IMR-90 (cell line): Measurements from ENCODE around the gene CSTB. TPM values are rescaled to one million over a fixed set of nuclear protein-coding genes. Genes with fewer than 3 reads are reported as not detected.

Experiments used
- ATAC-seq: fragments of 200-7000 bp; cut with Tn5 transposase; 2 replicates; pipeline ENCODE4 v1.9.1; 2020; ENCODE audit warnings: low read depth, mild to moderate bottlenecking, moderate library complexity
- BruUV-seq: library from RNA; stranded (reverse); fragments of 400-500 nt; replicated peaks from 2 replicates; lab custom pipeline; 2021; lab: Mats Ljungman, UMichigan
- CTCF ChIA-PET: fragments of 300-600 bp; formaldehyde crosslinking; extraction: SDS; loops from one replicate; lab custom pipeline; 2021; ENCODE audit warnings: antibody characterized with exemption; lab: Yijun Ruan, JAX
- POLR2A ChIA-PET: fragments of 300-600 bp; sonication (Branson Sonifier 250); formaldehyde crosslinking; loops from one replicate; lab custom pipeline; 2022; ENCODE audit warnings: antibody characterized with exemption; ENCODE audit not compliant: unreplicated experiment; lab: Charles Lee
- DNase-seq: peaks from one replicate; pipeline ENCODE4 v3.0.0; 2013
- H2AFZ ChIP-seq: replicated peaks from 2 replicates; pipeline ENCODE3; 2013; ENCODE audit warnings: low read length, mild to moderate bottlenecking; ENCODE audit not compliant: poor library complexity
- H2AK5ac ChIP-seq: 2 replicates; pipeline ENCODE4 v1.6.1; 2013; ENCODE audit warnings: low read depth, low read length, inconsistent platforms
- H2AK9ac ChIP-seq: replicated peaks from 2 replicates; pipeline ENCODE3; 2013; ENCODE audit warnings: mild to moderate bottlenecking, low read depth, low read length, moderate library complexity; ENCODE audit not compliant: poor library complexity
- H2BK120ac ChIP-seq: 2 replicates; pipeline ENCODE4 v1.6.1; 2013; ENCODE audit warnings: low read depth, low read length, inconsistent platforms
- H2BK15ac ChIP-seq: 3 replicates; pipeline ENCODE4 v1.6.1; 2013; ENCODE audit warnings: low read depth, low read length, inconsistent platforms
- H2BK20ac ChIP-seq: 2 replicates; pipeline ENCODE4 v1.6.1; 2013; ENCODE audit warnings: low read depth, mild to moderate bottlenecking, inconsistent platforms, low read length, moderate library complexity
- H2BK5ac ChIP-seq: 2 replicates; pipeline ENCODE4 v1.6.1; 2013; ENCODE audit warnings: mild to moderate bottlenecking, low read depth, low read length, inconsistent platforms; ENCODE audit not compliant: poor library complexity, severe bottlenecking
- H3K14ac ChIP-seq: replicated peaks from 2 replicates; pipeline ENCODE4 v1.6.1; 2013; ENCODE audit warnings: low read depth, low read length, inconsistent platforms
- H3K18ac ChIP-seq: 2 replicates; pipeline ENCODE4 v1.6.1; 2013; ENCODE audit warnings: low read depth, low read length, control low read depth
- H3K23ac ChIP-seq: 2 replicates; pipeline ENCODE4 v1.6.1; 2013; ENCODE audit warnings: low read depth, low read length, inconsistent platforms
- H3K27ac ChIP-seq: 2 replicates; pipeline ENCODE4 v1.5.1; 2013; ENCODE audit warnings: mild to moderate bottlenecking, control low read depth, low read length; ENCODE audit not compliant: insufficient read depth
- H3K27me3 ChIP-seq: 2 replicates; pipeline ENCODE4 v1.6.1; 2013; ENCODE audit warnings: low read length; ENCODE audit not compliant: control insufficient read depth, insufficient read depth
- H3K36me3 ChIP-seq: 2 replicates; pipeline ENCODE4 v1.6.1; 2013; ENCODE audit warnings: low read length, mixed read lengths; ENCODE audit not compliant: control insufficient read depth, insufficient read depth
- H3K4ac ChIP-seq: 2 replicates; pipeline ENCODE4 v1.6.1; 2013; ENCODE audit warnings: low read depth, low read length, inconsistent platforms
- H3K4me1 ChIP-seq: 2 replicates; pipeline ENCODE4 v1.6.1; 2013; ENCODE audit warnings: low read length, mixed read lengths; ENCODE audit not compliant: control insufficient read depth, insufficient read depth
- H3K4me2 ChIP-seq: 2 replicates; pipeline ENCODE4 v1.6.1; 2013; ENCODE audit warnings: low read depth, mild to moderate bottlenecking, control low read depth, low read length, moderate library complexity
- H3K4me3 ChIP-seq: 2 replicates; pipeline ENCODE4 v1.5.1; 2013; ENCODE audit warnings: low read depth, mild to moderate bottlenecking, control low read depth, low read length, moderate library complexity; ENCODE audit not compliant: insufficient read depth
- H3K56ac ChIP-seq: 2 replicates; pipeline ENCODE4 v1.6.1; 2013; ENCODE audit warnings: low read length, inconsistent platforms; ENCODE audit not compliant: insufficient read depth; ENCODE audit errors: extremely low read depth
- H3K79me1 ChIP-seq, 2 experiments: 2 replicates each; pipeline ENCODE4 v1.6.1; 2013; ENCODE audit warnings: low read length in 2 of 2, inconsistent platforms in 1 of 2, low read depth in 1 of 2
- H3K9ac ChIP-seq: 2 replicates; pipeline ENCODE4 v1.6.1; 2013; ENCODE audit warnings: low read depth, low read length, control low read depth
- H3K9me1 ChIP-seq: 2 replicates; pipeline ENCODE4 v1.6.1; 2013; ENCODE audit warnings: low read length, inconsistent platforms; ENCODE audit not compliant: insufficient read depth
- H3K9me3 ChIP-seq: 2 replicates; pipeline ENCODE4 v1.6.1; 2013; ENCODE audit warnings: low read length; ENCODE audit not compliant: control insufficient read depth, insufficient read depth
- H4K20me1 ChIP-seq: 2 replicates; pipeline ENCODE4 v1.6.1; 2013; ENCODE audit warnings: low read length, inconsistent platforms; ENCODE audit not compliant: insufficient read depth
- H4K5ac ChIP-seq: 2 replicates; pipeline ENCODE4 v1.6.1; 2013; ENCODE audit warnings: mild to moderate bottlenecking, low read depth, low read length, control low read depth
- H4K8ac ChIP-seq, 2 experiments: 2 replicates each; pipeline ENCODE4 v1.6.1; 2013; ENCODE audit warnings: low read depth in 2 of 2, low read length in 2 of 2, control low read depth in 1 of 2, inconsistent platforms in 1 of 2
- H4K91ac ChIP-seq: 2 replicates; pipeline ENCODE4 v1.6.1; 2013; ENCODE audit warnings: low read depth, low read length, inconsistent platforms; ENCODE audit not compliant: insufficient read depth
- BHLHE40 ChIP-seq: fragments of 150-350 bp; IDR thresholded peaks from 2 replicates; pipeline ENCODE4 v1.6.1; 2016; ENCODE audit warnings: mild to moderate bottlenecking, low read depth, low read length
- CEBPB ChIP-seq: IDR thresholded peaks from 2 replicates; pipeline ENCODE4 v1.6.1; 2012; ENCODE audit warnings: low read depth, low read length, improper control_type of control experiment
- CHD1 ChIP-seq: IDR thresholded peaks from 2 replicates; pipeline ENCODE4 v1.6.1; 2012; ENCODE audit warnings: low read depth, low read length, improper control_type of control experiment
- CTCF ChIP-seq: conservative IDR thresholded peaks from 2 replicates; pipeline ENCODE4 v1.5.1; 2012; ENCODE audit warnings: mild to moderate bottlenecking, low read depth, low read length, improper control_type of control experiment
- FOS ChIP-seq: fragments of 150-350 bp; IDR thresholded peaks from 2 replicates; pipeline ENCODE4 v1.6.1; 2016; ENCODE audit warnings: low read depth, low read length
- MAFK ChIP-seq: IDR thresholded peaks from 2 replicates; pipeline ENCODE4 v1.6.1; 2012; ENCODE audit warnings: low read depth, low read length, improper control_type of control experiment
- MAZ ChIP-seq: IDR thresholded peaks from 2 replicates; pipeline ENCODE4 v1.6.1; 2012; ENCODE audit warnings: low read depth, mild to moderate bottlenecking, low read length, improper control_type of control experiment, moderate library complexity, borderline replicate concordance
- MXI1 ChIP-seq: IDR thresholded peaks from 2 replicates; pipeline ENCODE4 v1.6.1; 2012; ENCODE audit warnings: low read depth, mild to moderate bottlenecking, low read length, moderate library complexity, borderline replicate concordance
- NFE2L2 ChIP-seq: fragments of 150-350 bp; IDR thresholded peaks from 2 replicates; pipeline ENCODE4 v1.6.1; 2016; ENCODE audit warnings: low read depth, mild to moderate bottlenecking, low read length
- POLR2A ChIP-seq: IDR thresholded peaks from 2 replicates; pipeline ENCODE4 v1.6.1; 2012; ENCODE audit warnings: mild to moderate bottlenecking, low read depth, low read length
- RAD21 ChIP-seq: IDR thresholded peaks from 2 replicates; pipeline ENCODE4 v1.6.1; 2012; ENCODE audit warnings: low read length, improper control_type of control experiment
- RCOR1 ChIP-seq: IDR thresholded peaks from 2 replicates; pipeline ENCODE4 v1.6.1; 2012; ENCODE audit warnings: mild to moderate bottlenecking, low read length, improper control_type of control experiment; ENCODE audit not compliant: insufficient replicate concordance
- RFX5 ChIP-seq: IDR thresholded peaks from 2 replicates; pipeline ENCODE4 v1.8.0; 2012; ENCODE audit warnings: low read depth, mild to moderate bottlenecking, low read length, moderate library complexity
- SMC3 ChIP-seq: fragments of 150-350 bp; IDR thresholded peaks from 2 replicates; pipeline ENCODE4 v1.6.1; 2016; ENCODE audit warnings: low read depth, mild to moderate bottlenecking, antibody characterized with exemption, low read length, moderate library complexity
- WGBS, 2 experiments: methylation state at CpG; one replicate each; pipeline versions ENCODE4 v1.1.5 to v1.1.7; 2013; ENCODE audit warnings: missing lambda C conversion rate in 2 of 2; ENCODE audit not compliant: insufficient read length in 1 of 2; ENCODE audit errors: extremely low coverage in 2 of 2; 5-methylcytosine and 5-hydroxymethylcytosine counted together
- dilution Hi-C: fragments of 300-500 bp; cut with HindIII; formaldehyde crosslinking; loops from one replicate; pipeline ENCODE4 v1.14.3; 2018; ENCODE audit warnings: low sequenced_read_pairs; ENCODE audit not compliant: unreplicated experiment
- in situ Hi-C: fragments of 300-500 bp; cut with MboI; formaldehyde crosslinking; loops from 3 replicates; pipeline ENCODE4 v1.14.3; 2019; ENCODE audit warnings: low sequenced_read_pairs, inconsistent platforms, mixed read lengths
- intact Hi-C: fragments of 100-400 bp; cut with micrococcal nuclease; formaldehyde crosslinking; loops from 2 replicates; pipeline ENCODE4 v1.10.0; 2022
- polyA plus RNA-seq, 3 experiments: library from polyadenylated mRNA; depleted of rRNA; stranded (reverse); fragments of >200 nt; gene quantifications; 2 replicates each; pipeline ENCODE4 v1.2.3, GENCODE V29; 2012; ENCODE audit warnings: low replicate concordance in 1 of 3
- total RNA-seq: library from RNA; depleted of rRNA; stranded (reverse); fragments of >200 nt; gene quantifications from 2 replicates; pipeline ENCODE4 v1.2.3, GENCODE V29; 2012
- TF ChIP-seq, protein P1 (sequence below): fragments of 150-350 bp; IDR thresholded peaks from 2 replicates; pipeline ENCODE4 v1.6.1; 2016; ENCODE audit warnings: low read depth, mild to moderate bottlenecking, low read length, moderate library complexity, borderline replicate concordance
- TF ChIP-seq, protein P2 (sequence below): fragments of 150-350 bp; IDR thresholded peaks from 2 replicates; pipeline ENCODE4 v1.6.1; 2017; ENCODE audit warnings: mild to moderate bottlenecking, antibody characterized with exemption, low read length, low read depth

The CSTB gene
- total and polyA plus RNA-seq, 2 of the 4 experiments (the other 2 are of a cell fraction) = 6.1 to 71.7 TPM

- POLR2A ChIA-PET = no interaction called here
- no peak overlapping the region for H3K56ac ChIP-seq
- H4K8ac ChIP-seq = no peak overlapping the region
- H3K18ac ChIP-seq = no peak overlapping the region
- H2AK5ac ChIP-seq = no peak overlapping the region
- no peak overlapping the region for H2AFZ ChIP-seq
- no peak overlapping the region for H2BK15ac ChIP-seq
- no peak overlapping the region for H4K5ac ChIP-seq
- no peak overlapping the region for H2BK20ac ChIP-seq
- H2BK120ac ChIP-seq = no peak overlapping the region
- no peak overlapping the region for H4K91ac ChIP-seq
- ATAC-seq (no peak), DNase-seq (no peak)
- H3K14ac ChIP-seq = no peak overlapping the region
- no peak overlapping the region for H3K4me3 ChIP-seq
- H3K79me1 ChIP-seq = no peaks in the 10 kb centered on the region
- no peak overlapping the region for H2BK5ac ChIP-seq
- intact Hi-C loops = no loop called here
- no peak overlapping the region for H3K4ac ChIP-seq
- H3K36me3 ChIP-seq = peaks cover 60% of the 10 kb centered on the region
- 94% methylated on average over 3 of the region's 14 CpGs; no CpG with 5 or more reads in 1 of the 2 experiments for WGBS, 2 experiments
- H3K4me1 ChIP-seq = no peaks in the 10 kb centered on the region
- no peak for TF ChIP-seq POLR2A
- no peak for TF ChIP-seq RAD21
- TF ChIP-seq, protein P1, sequence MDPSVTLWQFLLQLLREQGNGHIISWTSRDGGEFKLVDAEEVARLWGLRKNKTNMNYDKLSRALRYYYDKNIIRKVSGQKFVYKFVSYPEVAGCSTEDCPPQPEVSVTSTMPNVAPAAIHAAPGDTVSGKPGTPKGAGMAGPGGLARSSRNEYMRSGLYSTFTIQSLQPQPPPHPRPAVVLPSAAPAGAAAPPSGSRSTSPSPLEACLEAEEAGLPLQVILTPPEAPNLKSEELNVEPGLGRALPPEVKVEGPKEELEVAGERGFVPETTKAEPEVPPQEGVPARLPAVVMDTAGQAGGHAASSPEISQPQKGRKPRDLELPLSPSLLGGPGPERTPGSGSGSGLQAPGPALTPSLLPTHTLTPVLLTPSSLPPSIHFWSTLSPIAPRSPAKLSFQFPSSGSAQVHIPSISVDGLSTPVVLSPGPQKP = no peak
- TF ChIP-seq MAZ = no peak
- TF ChIP-seq SMC3 = no peak
- no peak for TF ChIP-seq FOS
- TF ChIP-seq NFE2L2 = no peak
- TF ChIP-seq CTCF = no peak
- no peak for TF ChIP-seq CHD1
- TF ChIP-seq RCOR1 = no peak
- TF ChIP-seq, protein P2, sequence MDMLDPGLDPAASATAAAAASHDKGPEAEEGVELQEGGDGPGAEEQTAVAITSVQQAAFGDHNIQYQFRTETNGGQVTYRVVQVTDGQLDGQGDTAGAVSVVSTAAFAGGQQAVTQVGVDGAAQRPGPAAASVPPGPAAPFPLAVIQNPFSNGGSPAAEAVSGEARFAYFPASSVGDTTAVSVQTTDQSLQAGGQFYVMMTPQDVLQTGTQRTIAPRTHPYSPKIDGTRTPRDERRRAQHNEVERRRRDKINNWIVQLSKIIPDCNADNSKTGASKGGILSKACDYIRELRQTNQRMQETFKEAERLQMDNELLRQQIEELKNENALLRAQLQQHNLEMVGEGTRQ = no peak
- TF ChIP-seq RFX5 = no peak
- no peak for TF ChIP-seq MXI1
- no peak for TF ChIP-seq CEBPB
- no peak for TF ChIP-seq BHLHE40
- TF ChIP-seq MAFK = no peak
- H3K9me1 ChIP-seq = no peaks in the 10 kb centered on the region
- H4K20me1 ChIP-seq = no peaks in the 10 kb centered on the region; the same call in 1 of the 2 replicates
- H3K9me3 ChIP-seq = no peaks in the 10 kb centered on the region
- CTCF ChIA-PET = no interaction called here
- in situ Hi-C loops = no loop called here
- no peak overlapping the region for H3K23ac ChIP-seq
- dilution Hi-C loops = no loop called here
- H3K27me3 ChIP-seq = no peaks in the 10 kb centered on the region
- no peak overlapping the region for H3K27ac ChIP-seq
- no peak overlapping the region for H3K4me2 ChIP-seq
- peak overlapping the region; percentile 19 for H2AK9ac ChIP-seq
- H3K9ac ChIP-seq = no peak overlapping the region
- BruUV-seq = no TSS peak
Observed at GRCh38 chr21:43802713-43803313, 26.7 kb upstream of the CSTB start.
